BJ (cell line): ENCODE measurements around the gene DHX38. TPM values are rescaled to one million over a fixed set of nuclear protein-coding genes. Genes with fewer than 3 reads are reported as not detected.

ENCODE experiments used
- CTCF ChIA-PET: fragments of 350-600 bp; formaldehyde crosslinking; extraction: SDS; loops from one replicate; lab custom pipeline; 2021; ENCODE audit warnings: antibody characterized with exemption, inconsistent platforms; lab: Yijun Ruan, JAX
- POLR2A ChIA-PET: fragments of 300-600 bp; sonication (Branson Sonifier 250); formaldehyde crosslinking; extraction: SDS; loops from one replicate; lab custom pipeline; 2021; ENCODE audit warnings: antibody characterized with exemption; lab: Charles Lee
- DNase-seq: peaks from one replicate; pipeline ENCODE4 v3.0.0-alpha.2; 2011; ENCODE audit warnings: low read depth
- H3K27me3 ChIP-seq: 2 replicates; pipeline ENCODE4 v1.6.0; 2011; ENCODE audit warnings: low read length; ENCODE audit not compliant: control insufficient read depth, insufficient read depth
- H3K36me3 ChIP-seq: 2 replicates; pipeline ENCODE4 v1.5.1; 2011; ENCODE audit warnings: low read length; ENCODE audit not compliant: control insufficient read depth, insufficient read depth
- H3K4me3 ChIP-seq: 2 replicates; pipeline ENCODE4 v1.5.1; 2011; ENCODE audit warnings: low read depth, mild to moderate bottlenecking, control low read depth, low read length
- CTCF ChIP-seq: IDR thresholded peaks from 2 replicates; pipeline ENCODE4 v1.5.1; 2011; ENCODE audit warnings: low read depth, mild to moderate bottlenecking, control low read depth, inconsistent platforms, low read length, moderate library complexity; ENCODE audit not compliant: insufficient read depth
- polyA plus RNA-seq: library from polyadenylated mRNA; depleted of rRNA; stranded (reverse); fragments of >200 nt; gene quantifications from 2 replicates; pipeline ENCODE4 v1.2.3, GENCODE V29; 2011

DHX38 gene
- polyA plus RNA-seq, 1 experiment: 37.6 TPM

DNA sequence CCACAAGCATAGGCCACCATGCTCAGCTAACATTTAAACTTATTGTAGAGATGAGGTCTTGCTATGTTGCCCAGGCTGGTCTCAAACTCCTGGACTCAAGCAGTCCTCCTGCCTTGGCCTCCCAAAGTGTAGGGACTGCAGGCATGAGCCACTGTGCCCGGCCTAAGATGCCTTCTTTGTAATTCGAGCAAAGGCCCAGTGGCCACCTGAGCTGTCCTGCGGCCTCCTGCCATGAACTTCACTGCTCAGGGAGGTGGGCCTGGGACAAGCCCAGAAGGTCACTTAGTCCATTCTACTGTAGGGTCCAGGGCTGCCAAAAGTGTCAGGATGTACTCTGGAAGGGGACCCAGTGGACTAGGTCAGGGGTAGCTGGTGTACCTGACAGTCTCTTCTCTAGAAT lies 30.5 kb downstream of the DHX38 start:
- POLR2A ChIA-PET: no interaction called here
- CTCF ChIA-PET: interaction anchor here (0.5 to 2.9 kb wide), 22 partner anchors 11 to 1911 kb away, joined by 3 to 27 read pairs (median 5); no protein-coding TSS in a partner anchor
- no peaks in the 10 kb centered on the region for H3K36me3 ChIP-seq
- DNase-seq: no peak
- no peak for TF ChIP-seq CTCF
- no peaks in the 10 kb centered on the region for H3K27me3 ChIP-seq
- H3K4me3 ChIP-seq: no peak overlapping the region

- H3K27me3 ChIP-seq: no peaks in the 10 kb centered on the region
- ChIA-PET POLR2A (interaction anchor here (0.5 kb wide), 1 partner anchor 124 kb away, joined by 8 read pairs; no protein-coding TSS in a partner anchor), CTCF (interaction anchor here (0.5 to 2.9 kb wide), 27 partner anchors 10 to 1910 kb away, joined by 3 to 27 read pairs (median 4); no protein-coding TSS in a partner anchor)
- peak; percentile 5 for DNase-seq
- no peaks in the 10 kb centered on the region for H3K36me3 ChIP-seq
- no peak overlapping the region for H3K4me3 ChIP-seq
- peak; percentile 85 for TF ChIP-seq CTCF
These were observed 31.4 kb downstream of the DHX38 start for GRCh38 chr16:72124761-72125634.

DNA sequence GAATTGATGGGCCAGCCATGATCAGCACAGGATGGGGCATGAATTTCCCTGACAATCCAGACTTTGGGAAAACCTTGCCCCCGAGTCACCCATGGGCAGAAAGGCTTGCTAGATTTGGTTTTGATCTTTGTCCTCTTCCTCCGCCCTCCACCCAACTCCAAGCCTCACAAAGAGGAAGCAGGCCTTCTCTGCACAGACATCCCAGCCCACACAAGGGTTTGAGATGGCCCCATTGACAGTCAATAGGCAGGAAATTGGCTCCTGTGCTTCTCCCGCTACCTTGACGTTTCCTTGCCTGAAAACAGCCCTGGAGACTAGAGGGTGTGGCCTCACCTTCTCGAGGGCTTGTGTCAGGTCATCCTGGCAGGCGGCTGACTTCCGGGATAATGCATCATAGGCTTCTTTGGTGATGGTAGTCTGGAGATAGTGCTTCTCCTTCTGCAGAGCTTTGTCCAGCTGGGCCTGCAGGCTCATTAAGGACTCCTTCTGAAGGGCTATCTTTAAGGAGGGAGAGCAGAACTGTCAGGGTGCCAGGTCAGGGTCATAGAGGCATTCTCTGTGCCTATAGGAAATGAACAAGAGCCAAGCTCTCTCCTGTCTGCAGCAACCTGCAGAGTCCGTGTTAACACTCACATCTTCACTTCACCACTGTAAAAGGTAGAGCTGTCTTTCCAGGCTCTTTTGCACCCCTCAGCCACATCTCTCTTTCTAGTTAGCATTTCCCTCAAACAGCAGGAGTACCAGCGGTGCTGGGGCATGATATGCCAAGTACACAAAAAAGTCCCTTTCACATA lies 32.2 kb downstream of the DHX38 start:
- no peak overlapping the region for H3K4me3 ChIP-seq
- TF ChIP-seq CTCF: no peak
- DNase-seq: no peak
- H3K36me3 ChIP-seq: no peaks in the 10 kb centered on the region
- H3K27me3 ChIP-seq: no peaks in the 10 kb centered on the region
- ChIA-PET CTCF (interaction anchor here (0.7 to 2.9 kb wide), 18 partner anchors 9 to 1909 kb away, joined by 3 to 27 read pairs (median 4); no protein-coding TSS in a partner anchor), POLR2A (no interaction called here)

DNA sequence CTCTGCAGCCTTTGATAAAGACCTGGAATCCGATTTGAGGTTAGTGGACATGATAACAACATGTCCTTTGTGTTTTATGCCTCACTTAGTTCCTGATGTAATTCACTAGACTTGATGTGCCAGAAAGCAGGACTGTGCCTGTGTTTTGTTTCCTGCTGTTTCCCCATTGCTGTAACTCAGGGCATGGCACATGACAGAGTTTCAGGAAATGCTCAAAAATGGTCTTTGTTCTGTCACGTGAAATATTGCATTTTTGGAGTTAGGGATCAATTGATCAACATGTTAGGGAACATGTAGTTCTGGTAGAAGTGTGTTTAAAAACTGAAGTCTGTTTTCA lies 32.8 kb downstream of the DHX38 start:
- Histone ChIP-seq H3K27me3 (no peaks in the 10 kb centered on the region), H3K36me3 (no peaks in the 10 kb centered on the region), H3K4me3 (no peak overlapping the region)
- TF ChIP-seq CTCF: no peak
- no peak for DNase-seq
- CTCF ChIA-PET: interaction anchor here (0.8 to 2.9 kb wide), 2 partner anchors 342 to 1746 kb away, joined by 3 to 27 read pairs; no protein-coding TSS in a partner anchor
- POLR2A ChIA-PET: no interaction called here

GRCh38 chr16:72128701-72129100 lies 35.1 kb downstream of the DHX38 start:
- no peak overlapping the region for H3K4me3 ChIP-seq
- DNase-seq: no peak
- H3K36me3 ChIP-seq: no peaks in the 10 kb centered on the region
- no peaks in the 10 kb centered on the region for H3K27me3 ChIP-seq
- ChIA-PET CTCF (interaction anchor here (0.5 to 1.0 kb wide), 2 partner anchors 338 to 1914 kb away, joined by 3 read pairs; no protein-coding TSS in a partner anchor), POLR2A (interaction anchor here (0.6 kb wide), 1 partner anchor 292 kb away, joined by 3 read pairs; no protein-coding TSS in a partner anchor)
- no peak for TF ChIP-seq CTCF
